OCI-LY1 (cell line): Measurements from ENCODE around the gene DDR1.

ENCODE experiments used
- CTCF ChIP-seq: fragments of 200-600 bp; sonication (generic), shearing (Covaris generic); IDR thresholded peaks from 2 replicates; pipeline ENCODE4 v1.5.1; 2017; ENCODE audit warnings: mild to moderate bottlenecking, antibody characterized with exemption, low read length, moderate library complexity, mixed read lengths
- EZH2 ChIP-seq: fragments of 200-600 bp; sonication (generic), shearing (Covaris generic); IDR thresholded peaks from 2 replicates; pipeline ENCODE4 v1.8.0; 2017; ENCODE audit warnings: borderline replicate concordance, mixed run types, mild to moderate bottlenecking, antibody characterized with exemption, low read length, moderate library complexity, mixed read lengths

GRCh38 chr6:30922447-30922852, 38.1 kb downstream of the DDR1 start:
- TF ChIP-seq EZH2 (no peak), CTCF (no peak)
